Measurements from ENCODE around the gene PWWP2B.

DNA sequence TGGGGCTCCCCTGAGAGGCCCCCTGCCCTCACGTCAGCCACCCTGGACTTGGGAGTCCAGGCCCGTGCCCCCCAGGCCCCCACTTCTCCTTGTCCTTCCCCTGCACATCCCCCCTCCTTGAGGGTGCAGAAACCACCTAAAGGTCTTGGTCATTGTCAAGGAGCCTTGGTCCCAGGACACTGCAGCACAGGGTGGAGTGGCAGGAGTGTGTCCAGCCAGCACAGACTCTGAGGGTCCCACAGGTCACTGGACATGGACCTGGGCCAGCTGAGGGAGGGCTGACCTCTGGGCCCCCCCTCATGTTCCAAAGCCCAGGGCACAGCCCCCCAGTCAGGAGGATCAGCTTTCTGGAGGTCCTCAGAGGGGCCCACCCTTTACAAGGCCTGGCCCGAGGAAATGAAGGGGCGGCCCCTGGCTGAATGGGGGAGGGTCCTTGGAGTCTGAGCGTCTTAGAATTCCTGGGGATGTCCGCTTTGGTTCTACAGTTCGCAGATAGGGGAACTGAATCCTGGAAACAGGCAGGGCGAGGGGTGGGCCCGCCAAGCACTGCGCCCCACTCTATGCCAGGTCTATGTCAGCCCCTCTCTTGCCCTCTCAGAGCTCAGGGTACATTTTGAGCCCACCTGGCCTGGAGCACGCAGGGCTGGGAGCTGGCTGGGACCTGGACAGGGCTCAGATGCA lies 54.0 kb downstream of the PWWP2B start:
- TF ChIP-seq, protein P1, sequence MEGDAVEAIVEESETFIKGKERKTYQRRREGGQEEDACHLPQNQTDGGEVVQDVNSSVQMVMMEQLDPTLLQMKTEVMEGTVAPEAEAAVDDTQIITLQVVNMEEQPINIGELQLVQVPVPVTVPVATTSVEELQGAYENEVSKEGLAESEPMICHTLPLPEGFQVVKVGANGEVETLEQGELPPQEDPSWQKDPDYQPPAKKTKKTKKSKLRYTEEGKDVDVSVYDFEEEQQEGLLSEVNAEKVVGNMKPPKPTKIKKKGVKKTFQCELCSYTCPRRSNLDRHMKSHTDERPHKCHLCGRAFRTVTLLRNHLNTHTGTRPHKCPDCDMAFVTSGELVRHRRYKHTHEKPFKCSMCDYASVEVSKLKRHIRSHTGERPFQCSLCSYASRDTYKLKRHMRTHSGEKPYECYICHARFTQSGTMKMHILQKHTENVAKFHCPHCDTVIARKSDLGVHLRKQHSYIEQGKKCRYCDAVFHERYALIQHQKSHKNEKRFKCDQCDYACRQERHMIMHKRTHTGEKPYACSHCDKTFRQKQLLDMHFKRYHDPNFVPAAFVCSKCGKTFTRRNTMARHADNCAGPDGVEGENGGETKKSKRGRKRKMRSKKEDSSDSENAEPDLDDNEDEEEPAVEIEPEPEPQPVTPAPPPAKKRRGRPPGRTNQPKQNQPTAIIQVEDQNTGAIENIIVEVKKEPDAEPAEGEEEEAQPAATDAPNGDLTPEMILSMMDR (IDR thresholded peaks at IDR 0.05): no peak
- TF ChIP-seq E2F1 (CRISPR knock-in tag; IDR thresholded peaks at IDR 0.05) (no peak), NR1H2 (CRISPR knock-in tag; IDR thresholded peaks at IDR 0.05) (no peak), MYBL2 (CRISPR knock-in tag; IDR thresholded peaks at IDR 0.05) (no peak), ATF1 (CRISPR knock-in tag; IDR thresholded peaks at IDR 0.05) (no peak), CREM (CRISPR knock-in tag; IDR thresholded peaks at IDR 0.05) (no peak)
- TF ChIP-seq, protein P2, sequence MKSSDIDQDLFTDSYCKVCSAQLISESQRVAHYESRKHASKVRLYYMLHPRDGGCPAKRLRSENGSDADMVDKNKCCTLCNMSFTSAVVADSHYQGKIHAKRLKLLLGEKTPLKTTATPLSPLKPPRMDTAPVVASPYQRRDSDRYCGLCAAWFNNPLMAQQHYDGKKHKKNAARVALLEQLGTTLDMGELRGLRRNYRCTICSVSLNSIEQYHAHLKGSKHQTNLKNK (CRISPR knock-in tag; IDR thresholded peaks at IDR 0.05): no peak

Data from WTC11 (cell line).